AG04449 (cell line): ENCODE data around the gene INTS11.

Source experiments
- CTCF ChIA-PET: fragments of 350-600 bp; formaldehyde crosslinking; extraction: SDS; loops from one replicate; lab custom pipeline; 2021; ENCODE audit warnings: antibody characterized with exemption; lab: Yijun Ruan, JAX
- POLR2A ChIA-PET: fragments of 400-600, 350-600 bp; formaldehyde crosslinking; extraction: SDS; loops from one replicate; lab custom pipeline; 2020; ENCODE audit warnings: antibody characterized with exemption, inconsistent platforms; lab: Yijun Ruan, JAX
- DNase-seq: peaks from one replicate; pipeline ENCODE4 v3.0.0-alpha.2; 2010; ENCODE audit warnings: low read depth, low spot score
- H3K4me3 ChIP-seq: 2 replicates; pipeline ENCODE4 v1.5.1; 2011; ENCODE audit warnings: low read depth, mild to moderate bottlenecking, control low read depth, low read length
- TF ChIP-seq, protein P1 (sequence below): IDR thresholded peaks from one replicate; pipeline ENCODE4 v1.5.1; 2011; ENCODE audit warnings: mild to moderate bottlenecking, moderate library complexity, low read length, control low read depth, inconsistent platforms; ENCODE audit not compliant: insufficient read depth; ENCODE audit errors: missing control alignments

The INTS11 gene

DNA sequence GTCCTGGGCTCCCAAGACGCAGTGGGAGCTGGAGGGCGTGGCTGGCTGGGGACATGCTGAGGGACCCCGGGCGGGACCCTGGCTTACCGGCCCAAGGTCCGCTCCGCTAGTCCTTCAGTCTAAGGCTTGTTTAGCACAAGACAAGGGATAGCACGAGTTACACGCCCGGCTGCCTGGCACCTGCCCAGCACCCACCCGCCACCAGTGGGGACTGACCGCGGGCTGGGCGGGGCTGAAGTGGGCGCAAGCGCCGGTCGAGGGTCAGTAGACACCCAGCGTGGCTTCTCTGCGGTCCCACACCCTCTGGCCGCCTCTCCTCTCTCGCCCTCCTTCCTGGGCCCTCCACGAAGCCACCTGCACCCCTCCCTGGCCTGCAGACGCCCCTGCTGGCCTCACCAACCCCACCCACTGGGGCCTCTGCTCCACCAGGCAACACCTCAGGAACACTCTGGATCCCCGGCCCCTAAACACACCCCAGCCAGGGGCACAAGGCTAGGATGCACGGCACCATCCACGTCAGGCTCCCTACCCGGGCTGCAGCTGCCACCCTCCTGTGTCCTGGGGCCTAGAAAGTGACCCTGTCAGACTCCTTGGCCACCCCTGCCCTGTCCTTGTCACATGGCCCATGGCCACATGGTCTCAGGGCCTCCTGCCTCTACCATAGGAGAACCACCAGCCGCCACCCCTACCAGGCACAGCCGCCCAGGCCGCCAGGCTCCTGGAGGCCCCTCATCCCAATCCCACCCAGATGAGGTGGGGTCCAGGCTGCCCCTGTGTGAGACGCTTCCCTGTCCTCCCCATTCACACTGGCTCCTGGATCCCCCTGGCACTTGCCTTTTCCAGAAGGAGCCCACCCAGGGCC is 12.7 kb upstream of the INTS11 start:
- H3K4me3 ChIP-seq: no peak overlapping the region
- DNase-seq: no peak
- ChIA-PET CTCF (no interaction called here), POLR2A (no interaction called here)
- TF ChIP-seq, protein P1, sequence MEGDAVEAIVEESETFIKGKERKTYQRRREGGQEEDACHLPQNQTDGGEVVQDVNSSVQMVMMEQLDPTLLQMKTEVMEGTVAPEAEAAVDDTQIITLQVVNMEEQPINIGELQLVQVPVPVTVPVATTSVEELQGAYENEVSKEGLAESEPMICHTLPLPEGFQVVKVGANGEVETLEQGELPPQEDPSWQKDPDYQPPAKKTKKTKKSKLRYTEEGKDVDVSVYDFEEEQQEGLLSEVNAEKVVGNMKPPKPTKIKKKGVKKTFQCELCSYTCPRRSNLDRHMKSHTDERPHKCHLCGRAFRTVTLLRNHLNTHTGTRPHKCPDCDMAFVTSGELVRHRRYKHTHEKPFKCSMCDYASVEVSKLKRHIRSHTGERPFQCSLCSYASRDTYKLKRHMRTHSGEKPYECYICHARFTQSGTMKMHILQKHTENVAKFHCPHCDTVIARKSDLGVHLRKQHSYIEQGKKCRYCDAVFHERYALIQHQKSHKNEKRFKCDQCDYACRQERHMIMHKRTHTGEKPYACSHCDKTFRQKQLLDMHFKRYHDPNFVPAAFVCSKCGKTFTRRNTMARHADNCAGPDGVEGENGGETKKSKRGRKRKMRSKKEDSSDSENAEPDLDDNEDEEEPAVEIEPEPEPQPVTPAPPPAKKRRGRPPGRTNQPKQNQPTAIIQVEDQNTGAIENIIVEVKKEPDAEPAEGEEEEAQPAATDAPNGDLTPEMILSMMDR: no peak

DNA sequence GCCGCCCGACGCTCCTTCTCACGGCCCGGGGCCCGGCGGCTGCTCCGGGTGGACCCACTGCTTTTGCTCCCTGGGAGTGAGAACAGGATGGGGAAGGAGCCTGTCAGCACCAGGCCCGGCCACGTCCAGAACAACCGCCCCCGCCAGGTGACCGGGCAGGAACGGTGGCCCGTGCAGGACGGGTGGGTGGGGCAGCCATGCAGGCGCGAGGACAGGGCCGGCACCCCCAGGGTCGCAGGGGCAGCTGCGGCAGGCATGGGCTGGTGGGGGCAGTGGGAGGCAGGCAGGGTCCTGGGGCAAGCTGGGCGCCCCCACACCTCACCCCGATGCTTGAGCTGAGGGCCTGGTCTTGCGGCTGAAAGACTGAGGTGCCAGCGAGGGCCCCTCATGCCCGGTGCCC is 12.0 kb upstream of the INTS11 start:
- no peak for DNase-seq
- H3K4me3 ChIP-seq: no peak overlapping the region
- TF ChIP-seq, protein P1: no peak
- ChIA-PET CTCF (no interaction called here), POLR2A (no interaction called here)

DNA sequence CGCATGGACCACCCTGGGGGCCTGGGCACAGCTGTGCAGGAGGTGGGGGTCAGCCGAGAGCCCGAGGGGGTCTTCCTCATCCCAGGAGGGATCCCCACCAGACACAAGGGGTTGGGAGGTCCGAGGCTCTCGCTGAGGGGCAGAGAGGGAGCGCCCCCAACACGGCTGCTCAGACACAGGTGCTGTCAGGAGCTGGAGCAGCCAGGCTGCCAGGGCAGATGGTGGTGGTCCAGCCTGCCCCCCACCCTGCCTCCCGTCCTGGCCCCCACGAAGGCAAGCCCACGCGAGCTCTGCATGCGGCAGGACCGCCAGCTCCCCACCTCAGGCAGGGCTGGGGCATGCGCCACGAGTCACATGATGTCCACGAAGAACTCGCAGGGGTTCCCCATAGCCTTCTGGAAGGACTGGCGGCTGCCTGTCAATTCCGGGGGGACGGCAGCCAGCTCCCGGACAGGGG is 11.4 kb upstream of the INTS11 start:
- TF ChIP-seq, protein P1: no peak
- DNase-seq: no peak
- ChIA-PET POLR2A (no interaction called here), CTCF (interaction anchor here (0.8 to 1.5 kb wide), 3 partner anchors 8 to 38 kb away, joined by 3 to 4 read pairs (median 3); no protein-coding TSS in a partner anchor)
- no peak overlapping the region for H3K4me3 ChIP-seq

DNA sequence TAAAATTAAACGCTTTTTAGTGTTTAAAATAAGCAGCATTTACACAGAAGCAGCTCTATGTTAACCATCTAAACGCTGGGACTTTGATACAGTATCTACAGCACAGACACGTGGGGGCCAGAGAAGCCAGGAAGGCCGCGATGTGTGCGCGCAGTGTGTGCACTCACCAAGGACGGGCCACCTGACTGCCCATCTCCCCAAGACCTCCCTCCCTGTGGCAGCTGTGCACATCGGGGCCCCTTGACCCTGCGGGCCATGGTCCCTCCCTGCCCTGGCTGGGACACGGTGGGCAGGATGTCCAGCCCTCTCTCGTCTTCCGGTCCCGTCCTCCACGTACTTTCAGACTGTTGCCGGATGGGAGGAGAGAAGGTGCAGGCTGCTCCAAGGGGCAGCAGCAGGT is 10.8 kb upstream of the INTS11 start:
- TF ChIP-seq, protein P1: no peak
- ChIA-PET POLR2A (no interaction called here), CTCF (interaction anchor here (0.8 to 1.5 kb wide), 3 partner anchors 8 to 39 kb away, joined by 3 to 4 read pairs (median 3); no protein-coding TSS in a partner anchor)
- no peak for DNase-seq
- H3K4me3 ChIP-seq: no peak overlapping the region

DNA sequence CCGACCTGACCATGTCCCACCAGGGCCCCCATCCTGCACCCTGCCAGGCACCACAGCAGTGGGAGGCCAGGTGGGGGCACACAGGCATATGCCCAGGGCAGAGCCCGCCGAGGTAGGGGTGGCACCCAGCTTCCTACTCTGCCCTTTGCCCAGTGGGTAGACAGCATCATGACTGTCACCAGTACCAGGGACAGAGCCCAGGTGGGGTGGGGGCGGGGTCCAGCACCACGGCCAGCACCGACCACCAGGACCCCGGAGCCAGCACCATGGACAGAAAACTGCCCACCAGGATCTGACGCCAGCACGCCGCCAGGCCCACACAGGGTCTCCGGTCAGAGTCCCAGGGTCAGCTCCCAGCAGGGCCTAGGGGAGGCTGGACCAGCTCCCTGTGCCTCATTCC is 10.4 kb upstream of the INTS11 start:
- CTCF ChIA-PET: interaction anchor here (0.9 to 1.5 kb wide), 3 partner anchors 9 to 39 kb away, joined by 3 to 4 read pairs (median 4); no protein-coding TSS in a partner anchor
- TF ChIP-seq, protein P1: no peak
- POLR2A ChIA-PET: interaction anchor here (0.6 to 1.1 kb wide), 2 partner anchors 11 to 16 kb away, joined by 3 read pairs; no protein-coding TSS in a partner anchor

More for the DNA sequence above, 10.4 kb upstream of the INTS11 start:
- DNase-seq: no peak
- no peak overlapping the region for H3K4me3 ChIP-seq
